Measurements from ENCODE around the gene BCL2L11.

The BCL2L11 gene

GRCh38 chr2:111207851-111208250 lies 87.1 kb downstream of the BCL2L11 start:
- H3K4me3 ChIP-seq, result no peak overlapping the region
- no peak overlapping the region for H3K27ac ChIP-seq

DNA sequence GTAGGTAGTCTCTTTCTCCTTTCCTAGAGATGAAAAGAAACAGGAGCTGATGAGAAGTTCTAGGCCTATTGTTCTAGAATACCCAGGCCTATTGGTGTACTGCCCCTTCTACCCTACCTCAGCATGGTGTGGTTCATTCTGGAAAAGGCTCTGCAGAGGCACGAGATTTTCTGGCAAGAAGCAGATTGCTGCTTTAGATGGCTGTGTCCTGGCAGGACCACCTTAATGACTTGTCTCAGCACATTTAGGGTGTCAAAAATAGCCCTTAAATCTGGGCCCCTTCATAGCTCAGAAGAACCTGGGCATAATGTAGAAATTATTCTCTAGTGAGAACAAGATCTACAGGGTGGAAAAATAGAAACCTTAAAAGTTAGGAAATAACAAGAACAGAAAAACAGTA lies 87.9 kb downstream of the BCL2L11 start:
- Histone ChIP-seq H3K4me3 (no peak overlapping the region), H3K27ac (no peak overlapping the region)

DNA sequence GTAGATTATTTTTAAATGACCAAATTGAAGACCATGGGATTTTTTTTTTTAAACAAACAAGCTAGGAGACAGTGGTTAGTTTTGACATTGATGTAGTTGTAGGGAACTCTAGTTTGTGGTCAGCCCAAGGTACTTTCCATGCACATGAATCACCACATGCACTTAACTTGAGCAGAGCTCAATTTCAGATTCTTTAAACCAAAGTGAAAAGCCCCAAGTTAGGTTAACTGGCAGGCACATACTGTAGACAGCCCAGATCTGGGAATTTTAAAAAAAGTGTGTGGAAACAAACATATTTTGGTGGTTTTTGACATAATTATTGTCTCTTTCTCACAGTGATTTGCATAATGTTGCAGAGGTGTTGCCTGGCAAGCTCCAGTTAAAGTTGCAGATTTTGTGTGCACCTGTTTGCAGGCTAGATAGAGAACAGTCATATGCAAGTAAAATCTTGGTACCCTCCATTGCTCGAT lies 88.4 kb downstream of the BCL2L11 start:
- no peak overlapping the region for H3K27ac ChIP-seq
- H3K4me3 ChIP-seq, result no peak overlapping the region

DNA sequence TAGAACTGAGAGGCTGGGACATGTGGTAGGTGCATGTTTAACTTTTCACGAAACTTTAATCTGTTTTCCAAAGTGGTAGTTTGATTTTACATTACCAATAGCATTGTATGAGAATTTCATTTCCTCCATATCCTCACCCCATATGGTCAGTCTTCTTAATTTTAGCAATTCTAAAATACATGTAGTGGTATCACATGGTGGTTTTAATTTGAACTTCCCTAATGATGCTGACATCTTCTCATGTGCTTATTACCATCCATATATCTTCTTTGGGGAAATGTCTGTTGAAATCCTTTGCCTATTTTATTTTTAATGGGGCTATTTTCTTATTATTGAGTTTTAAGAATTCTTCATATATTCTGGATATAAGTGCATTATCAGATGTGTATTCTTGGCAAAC lies 89.3 kb downstream of the BCL2L11 start:
- Histone ChIP-seq H3K27ac (no peak overlapping the region), H3K4me3 (no peak overlapping the region)

DNA sequence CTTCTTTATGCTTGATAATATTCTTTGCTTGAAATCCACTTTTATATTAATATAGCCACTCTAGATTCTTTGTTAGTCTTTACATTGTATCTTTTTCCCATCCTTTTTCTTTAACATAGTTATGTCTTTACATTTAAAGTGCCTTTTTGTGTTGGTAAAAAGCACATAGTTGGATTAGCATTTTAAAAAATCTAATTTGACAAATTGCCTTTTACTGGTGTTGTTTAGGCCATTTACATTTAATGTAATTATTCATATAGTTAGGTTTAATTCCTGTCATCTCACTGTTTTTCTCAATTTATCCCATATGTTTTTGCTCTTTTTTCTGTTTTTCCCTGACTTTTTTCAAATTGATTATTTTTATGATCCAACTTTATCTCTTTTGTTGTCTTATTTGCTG lies 93.2 kb downstream of the BCL2L11 start:
- H3K4me3 ChIP-seq, result no peak overlapping the region
- no peak overlapping the region for H3K27ac ChIP-seq

- Histone ChIP-seq H3K27ac (no peak overlapping the region), H3K4me3 (no peak overlapping the region)
Observed at GRCh38 chr2:111216811-111217652, 96.3 kb downstream of the BCL2L11 start.
